CD14-positive monocyte (primary cell): ENCODE measurements around the gene ZNF778. TPM values are rescaled to one million over a fixed set of nuclear protein-coding genes. Genes with fewer than 3 reads are reported as not detected.

Experiments
- DNase-seq, 3 donors: peaks; one replicate each; pipeline ENCODE4 v3.0.0-alpha.2; 2011 to 2022
- H2AFZ ChIP-seq: 2 replicates; pipeline ENCODE4 v1.6.0; 2012; ENCODE audit warnings: mild to moderate bottlenecking, low read depth, low read length, inconsistent platforms; ENCODE audit not compliant: insufficient read depth, poor library complexity, severe bottlenecking
- H3K27ac ChIP-seq, 2 donors: 1 replicate in 1 of 2; 2 replicates in 1 of 2; pipeline ENCODE4 v1.5.1; 2012 to 2013; ENCODE audit warnings: low read length in 2 of 2, control low read depth in 1 of 2, inconsistent platforms in 1 of 2, low read depth in 1 of 2, mild to moderate bottlenecking in 1 of 2
- H3K27me3 ChIP-seq, 2 donors: one replicate each; pipeline versions ENCODE4 v1.6.0 to v1.6.1; 2011 to 2013; ENCODE audit warnings: low read length in 2 of 2; ENCODE audit not compliant: control insufficient read depth in 2 of 2, insufficient read depth in 2 of 2
- H3K36me3 ChIP-seq, 2 donors: replicated peaks in 1 of 2; 1 replicate in 1 of 2; 2 replicates in 1 of 2; pipeline versions ENCODE4 v1.5.1 to v1.6.1; 2012 to 2013; ENCODE audit warnings: low read length in 2 of 2, control low read depth in 1 of 2, inconsistent platforms in 1 of 2, mild to moderate bottlenecking in 1 of 2; ENCODE audit not compliant: insufficient read depth in 2 of 2, control insufficient read depth in 1 of 2
- H3K4me1 ChIP-seq, 2 donors: 1 replicate in 1 of 2; 2 replicates in 1 of 2; pipeline versions ENCODE4 v1.5.1 to v1.6.1; 2012 to 2013; ENCODE audit warnings: low read length in 2 of 2, control low read depth in 1 of 2, inconsistent platforms in 1 of 2, mild to moderate bottlenecking in 1 of 2, moderate library complexity in 1 of 2; ENCODE audit not compliant: insufficient read depth in 2 of 2, control insufficient read depth in 1 of 2
- H3K4me2 ChIP-seq: replicated peaks from 2 replicates; pipeline ENCODE3; 2012; ENCODE audit warnings: low read length, moderate library complexity, mild to moderate bottlenecking; ENCODE audit not compliant: poor library complexity, severe bottlenecking; ENCODE audit errors: extremely low read depth
- H3K4me3 ChIP-seq, 3 experiments: fragments of 200-600 bp in 1 of 3; sonication (generic) in 1 of 3; replicated peaks in 1 of 3; 1 replicate in 2 of 3; 2 replicates in 1 of 3; pipeline ENCODE4 v1.5.1; 2011 to 2013; ENCODE audit warnings: low read length in 3 of 3, mild to moderate bottlenecking in 3 of 3, control low read depth in 2 of 3, low read depth in 2 of 3, inconsistent platforms in 1 of 3, moderate library complexity in 1 of 3
- H3K79me2 ChIP-seq: 2 replicates; pipeline ENCODE4 v1.6.0; 2012; ENCODE audit warnings: mild to moderate bottlenecking, control low read depth, inconsistent platforms, low read length, moderate library complexity; ENCODE audit not compliant: insufficient read depth
- H3K9ac ChIP-seq: 2 replicates; pipeline ENCODE4 v1.6.0; 2017; ENCODE audit warnings: low read length, mild to moderate bottlenecking; ENCODE audit not compliant: insufficient read depth, poor library complexity, severe bottlenecking
- H3K9me3 ChIP-seq, 2 donors: replicated peaks in 1 of 2; 1 replicate in 1 of 2; 2 replicates in 1 of 2; pipeline versions ENCODE4 v1.5.1 to v1.6.1; 2012 to 2013; ENCODE audit warnings: low read length in 2 of 2, control low read depth in 1 of 2; ENCODE audit not compliant: control insufficient read depth in 1 of 2, insufficient read depth in 1 of 2
- H4K20me1 ChIP-seq: 2 replicates; pipeline ENCODE4 v1.6.0; 2012; ENCODE audit warnings: mild to moderate bottlenecking, low read length, control low read depth, moderate library complexity; ENCODE audit not compliant: insufficient read depth
- H3K27ac Mint-ChIP-seq, 7 donors: one replicate each; pipeline ENCODE4 v1.8.0; 2020; ENCODE audit warnings: mild to moderate bottlenecking in 7 of 7, mixed read lengths in 7 of 7, moderate library complexity in 6 of 7, inconsistent platforms in 2 of 7
- H3K27me3 Mint-ChIP-seq, 3 donors: one replicate each; pipeline ENCODE4 v1.8.0; 2021 to 2022; ENCODE audit warnings: low read depth in 3 of 3, mild to moderate bottlenecking in 3 of 3, mixed read lengths in 3 of 3, moderate library complexity in 3 of 3, inconsistent platforms in 1 of 3
- H3K36me3 Mint-ChIP-seq, 2 donors: one replicate each; pipeline ENCODE4 v1.8.0; 2020; ENCODE audit warnings: mixed read lengths in 2 of 2, inconsistent platforms in 1 of 2, mild to moderate bottlenecking in 1 of 2
- H3K4me1 Mint-ChIP-seq: one replicate; pipeline ENCODE4 v1.8.0; 2020; ENCODE audit warnings: mild to moderate bottlenecking, mixed read lengths
- H3K4me3 Mint-ChIP-seq, 2 donors: one replicate each; pipeline ENCODE4 v1.8.0; 2020; ENCODE audit warnings: mild to moderate bottlenecking in 2 of 2, mixed read lengths in 2 of 2, moderate library complexity in 1 of 2
- H3K9me3 Mint-ChIP-seq, 7 donors: one replicate each; pipeline ENCODE4 v1.8.0; 2020 to 2022; ENCODE audit warnings: mixed read lengths in 7 of 7, mild to moderate bottlenecking in 6 of 7, moderate library complexity in 6 of 7, inconsistent platforms in 2 of 7
- WGBS: methylation state at CpG from one replicate; pipeline ENCODE4 v1.1.5; 2013; ENCODE audit warnings: missing lambda C conversion rate; ENCODE audit not compliant: insufficient coverage; 5-methylcytosine and 5-hydroxymethylcytosine counted together
- intact Hi-C, 2 donors: fragments of 100-400 bp; cut with micrococcal nuclease; formaldehyde crosslinking; loops; one replicate each; pipeline versions ENCODE4 v1.15.0 to v1.15.1; 2023
- polyA plus RNA-seq, 3 donors: library from polyadenylated mRNA; depleted of rRNA in 1 of 3; unstranded in 2 of 3; stranded (reverse) in 1 of 3; fragments of 300-500 nt in 2 of 3; fragments of >200 nt in 1 of 3; fragmentation: Illumina TruSeq in 2 of 3; gene quantifications; 1 replicate in 2 of 3; 2 replicates in 1 of 3; pipeline ENCODE4 v1.2.3, GENCODE V29; 2012 to 2021
- TF ChIP-seq, protein P1 (sequence below): fragments of 200-600 bp; IDR thresholded peaks from one replicate; pipeline ENCODE4 v1.8.0; 2022; ENCODE audit warnings: antibody characterized with exemption, mild to moderate bottlenecking

ZNF778 gene
- polyA plus RNA-seq, 3 donors, result 0.51 to 9.0 (median 0.60) TPM

DNA sequence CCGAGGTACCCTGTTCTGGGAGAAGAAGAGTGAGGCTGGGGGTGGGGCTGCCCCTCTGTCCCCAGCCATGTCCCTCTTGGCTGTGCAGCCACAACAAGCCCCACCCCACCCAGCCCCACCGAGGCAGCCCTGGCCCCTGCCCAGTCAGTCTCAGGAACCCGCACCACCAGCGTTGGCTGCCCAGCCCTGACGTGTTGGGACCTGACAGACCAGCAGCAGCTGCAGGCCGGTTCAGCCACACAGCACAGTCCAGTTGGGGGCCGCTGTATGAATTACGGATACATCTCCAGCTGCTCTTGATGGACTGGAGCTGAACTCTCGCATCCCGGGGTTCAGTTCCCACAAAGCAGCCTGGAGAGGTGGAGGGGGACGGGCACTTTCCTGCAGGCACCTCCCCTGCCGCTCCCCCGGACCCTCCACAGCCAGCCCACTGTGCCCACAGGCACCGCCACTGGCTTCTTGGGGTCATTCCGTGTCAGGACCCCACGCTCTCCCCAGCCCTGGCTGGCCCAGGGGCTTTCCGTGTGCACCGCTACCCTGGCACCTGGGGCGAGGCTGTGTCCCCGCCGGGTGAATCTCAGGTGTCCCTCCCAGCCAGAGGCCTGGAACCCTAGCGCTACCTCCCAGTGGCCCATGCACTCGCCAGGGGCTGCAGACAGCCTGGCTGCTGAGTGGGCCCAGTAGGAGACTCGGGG is 38.9 kb upstream of the ZNF778 start:
- H3K4me2 ChIP-seq, result no peak overlapping the region
- Mint-ChIP-seq H3K4me1 (no peaks in the 10 kb centered on the region), H3K9me3 (peaks cover 0 to 2% (median 0%) of the 10 kb centered on the region in 7 donors), H3K4me3 (no peak overlapping the region), H3K36me3 (no peaks in the 10 kb centered on the region), H3K27ac (no peak overlapping the region), H3K27me3 (peaks cover 2 to 13% (median 5%) of the 10 kb centered on the region in 3 donors)
- no peak overlapping the region for H2AFZ ChIP-seq
- H3K27ac ChIP-seq, result no peak overlapping the region
- H3K4me1 ChIP-seq, result no peaks in the 10 kb centered on the region
- H3K79me2 ChIP-seq, result no peaks in the 10 kb centered on the region
- DNase-seq, result no peak
- no peaks in the 10 kb centered on the region for H3K36me3 ChIP-seq
- H3K9me3 ChIP-seq, result no peaks in the 10 kb centered on the region
- TF ChIP-seq, protein P1, sequence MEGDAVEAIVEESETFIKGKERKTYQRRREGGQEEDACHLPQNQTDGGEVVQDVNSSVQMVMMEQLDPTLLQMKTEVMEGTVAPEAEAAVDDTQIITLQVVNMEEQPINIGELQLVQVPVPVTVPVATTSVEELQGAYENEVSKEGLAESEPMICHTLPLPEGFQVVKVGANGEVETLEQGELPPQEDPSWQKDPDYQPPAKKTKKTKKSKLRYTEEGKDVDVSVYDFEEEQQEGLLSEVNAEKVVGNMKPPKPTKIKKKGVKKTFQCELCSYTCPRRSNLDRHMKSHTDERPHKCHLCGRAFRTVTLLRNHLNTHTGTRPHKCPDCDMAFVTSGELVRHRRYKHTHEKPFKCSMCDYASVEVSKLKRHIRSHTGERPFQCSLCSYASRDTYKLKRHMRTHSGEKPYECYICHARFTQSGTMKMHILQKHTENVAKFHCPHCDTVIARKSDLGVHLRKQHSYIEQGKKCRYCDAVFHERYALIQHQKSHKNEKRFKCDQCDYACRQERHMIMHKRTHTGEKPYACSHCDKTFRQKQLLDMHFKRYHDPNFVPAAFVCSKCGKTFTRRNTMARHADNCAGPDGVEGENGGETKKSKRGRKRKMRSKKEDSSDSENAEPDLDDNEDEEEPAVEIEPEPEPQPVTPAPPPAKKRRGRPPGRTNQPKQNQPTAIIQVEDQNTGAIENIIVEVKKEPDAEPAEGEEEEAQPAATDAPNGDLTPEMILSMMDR, result no peak
- 94% methylated on average over 11 of the region's 24 CpGs for WGBS
- no peaks in the 10 kb centered on the region for H4K20me1 ChIP-seq
- intact Hi-C loops, result no loop called here
- no peak overlapping the region for H3K4me3 ChIP-seq
- H3K27me3 ChIP-seq, result peaks cover 0 to 5% of the 10 kb centered on the region in 2 donors
- no peak overlapping the region for H3K9ac ChIP-seq

DNA sequence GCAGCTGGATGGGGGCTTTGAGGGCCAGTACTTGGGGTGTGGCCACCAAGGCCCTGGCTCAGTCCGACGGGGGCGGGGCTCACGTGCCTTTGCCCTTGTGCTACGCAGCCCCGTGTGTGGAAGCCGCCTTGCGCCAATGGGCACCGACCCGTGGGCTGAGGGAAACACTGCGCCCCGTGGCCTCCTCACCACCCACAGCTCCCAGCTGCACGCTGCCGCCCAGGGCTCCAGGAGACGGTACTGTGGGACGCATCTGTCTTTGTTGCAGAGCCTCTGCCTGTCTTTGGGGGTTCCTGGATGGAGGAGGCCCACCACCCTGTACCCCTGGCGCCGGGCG is 38.4 kb upstream of the ZNF778 start:
- H3K9ac ChIP-seq, result no peak overlapping the region
- WGBS, result 92% methylated on average over 8 of the region's 19 CpGs
- Mint-ChIP-seq H3K4me3 (no peak overlapping the region), H3K36me3 (no peaks in the 10 kb centered on the region), H3K9me3 (peaks cover 0 to 2% (median 0%) of the 10 kb centered on the region in 7 donors), H3K27me3 (peaks cover 2 to 14% (median 5%) of the 10 kb centered on the region in 3 donors), H3K27ac (no peak overlapping the region), H3K4me1 (no peaks in the 10 kb centered on the region)
- H3K4me1 ChIP-seq, result no peaks in the 10 kb centered on the region
- H3K27me3 ChIP-seq, result peaks cover 0 to 3% of the 10 kb centered on the region in 2 donors
- H3K27ac ChIP-seq, result no peak overlapping the region
- TF ChIP-seq, protein P1, result no peak
- no peak overlapping the region for H3K4me3 ChIP-seq
- DNase-seq, result no peak
- no peak overlapping the region for H2AFZ ChIP-seq
- no peaks in the 10 kb centered on the region for H3K9me3 ChIP-seq
- no peaks in the 10 kb centered on the region for H3K36me3 ChIP-seq
- no peaks in the 10 kb centered on the region for H3K79me2 ChIP-seq
- no peak overlapping the region for H3K4me2 ChIP-seq
- intact Hi-C loops, result no loop called here
- no peaks in the 10 kb centered on the region for H4K20me1 ChIP-seq
